ENCODE data around the gene ESYT2. TPM values are rescaled to one million over a fixed set of nuclear protein-coding genes. Genes with fewer than 3 reads are reported as not detected.

Gene ESYT2
- total and polyA plus RNA-seq, 9 of the 15 experiments (the other 6 are each of a cell fraction or from before 2014, with no cell fraction given), result 5.8 to 86.9 (median 64.7) TPM

GRCh38 chr7:158829342-158830210 lies at the start of gene ESYT2 (continued):
- TF ChIP-seq, protein P1, sequence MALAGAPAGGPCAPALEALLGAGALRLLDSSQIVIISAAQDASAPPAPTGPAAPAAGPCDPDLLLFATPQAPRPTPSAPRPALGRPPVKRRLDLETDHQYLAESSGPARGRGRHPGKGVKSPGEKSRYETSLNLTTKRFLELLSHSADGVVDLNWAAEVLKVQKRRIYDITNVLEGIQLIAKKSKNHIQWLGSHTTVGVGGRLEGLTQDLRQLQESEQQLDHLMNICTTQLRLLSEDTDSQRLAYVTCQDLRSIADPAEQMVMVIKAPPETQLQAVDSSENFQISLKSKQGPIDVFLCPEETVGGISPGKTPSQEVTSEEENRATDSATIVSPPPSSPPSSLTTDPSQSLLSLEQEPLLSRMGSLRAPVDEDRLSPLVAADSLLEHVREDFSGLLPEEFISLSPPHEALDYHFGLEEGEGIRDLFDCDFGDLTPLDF (CRISPR knock-in tag; IDR thresholded peaks at IDR 0.05), result peak; percentile 97
- TF ChIP-seq YY1 (IDR thresholded peaks at IDR 0.05; ENCODE audit: borderline replicate concordance in 1 of 3, control insufficient read depth in 1 of 3, extremely low read depth in 1 of 3, insufficient read depth in 3 of 3, insufficient read length in 1 of 3, insufficient replicate concordance in 2 of 3, low read depth in 1 of 3, low read length in 2 of 3) (peak in 2 of 3 experiments; percentile 76 to 88), SP1 (CRISPR knock-in tag; IDR thresholded peaks at IDR 0.05) (peak; percentile 92), DNMT1 (IDR thresholded peaks at IDR 0.05) (no peak), RBM22 (IDR thresholded peaks at IDR 0.05; ENCODE audit: low read depth, low read length, poor library complexity, severe bottlenecking) (peak; percentile 84), NELFE (IDR thresholded peaks at IDR 0.05; ENCODE audit: insufficient read depth, insufficient read length) (no peak), ZNF347 (CRISPR knock-in tag; IDR thresholded peaks at IDR 0.05; ENCODE audit: low read depth) (no peak), KLF13 (tag; IDR thresholded peaks at IDR 0.05; ENCODE audit: borderline replicate concordance, low read depth) (peak; percentile 80), CBX5 (IDR thresholded peaks at IDR 0.05; ENCODE audit: borderline replicate concordance, low read depth) (no peak), CBX8 (IDR thresholded peaks at IDR 0.05; ENCODE audit: borderline replicate concordance, extremely low read depth, low read depth, low read length, poor library complexity, severe bottlenecking) (no peak), TEAD4 (IDR thresholded peaks at IDR 0.05; ENCODE audit: low read length) (peak; percentile 71), TEAD4 (CRISPR knock-in tag; IDR thresholded peaks at IDR 0.05; ENCODE audit: borderline replicate concordance) (0 out of 2 replicates have a peak, but pooled peaks have one; percentile 68), ZEB2 (IDR thresholded peaks at IDR 0.05) (peak; percentile 60; the same call in 1 of the 2 replicates), ZNF830 (CRISPR knock-in tag; IDR thresholded peaks at IDR 0.05) (peak; percentile 96), DMBX1 (CRISPR knock-in tag; IDR thresholded peaks at IDR 0.05; ENCODE audit: borderline replicate concordance) (peak; percentile 86), SMAD4 (CRISPR knock-in tag; conservative IDR thresholded peaks at IDR 0.05) (peak; percentile 97), CTCF (IDR thresholded peaks at IDR 0.05 in 2 of 3, conservative IDR thresholded peaks at IDR 0.05 in 1 of 3; ENCODE audit: insufficient read depth in 2 of 3, low read depth in 1 of 3, low read length in 3 of 3) (peak; percentile 58 to 73 (median 63)), SLC30A9 (CRISPR knock-in tag; IDR thresholded peaks at IDR 0.05) (no peak), HNRNPH1 (optimal IDR thresholded peaks at IDR 0.05; ENCODE audit: low read depth, low read length) (no peak), RBM17 (IDR thresholded peaks at IDR 0.05; ENCODE audit: borderline replicate concordance, low read depth, low read length) (no peak), SPI1 (IDR thresholded peaks at IDR 0.05; ENCODE audit: borderline replicate concordance, low read depth, low read length) (no peak)

All from K562 (cell line).